ENCODE data around the gene CNTNAP2.

CNTNAP2 gene

GRCh38 chr7:146443102-146443501, 326.5 kb downstream of the CNTNAP2 start:
- no peak for DNase-seq

DNA sequence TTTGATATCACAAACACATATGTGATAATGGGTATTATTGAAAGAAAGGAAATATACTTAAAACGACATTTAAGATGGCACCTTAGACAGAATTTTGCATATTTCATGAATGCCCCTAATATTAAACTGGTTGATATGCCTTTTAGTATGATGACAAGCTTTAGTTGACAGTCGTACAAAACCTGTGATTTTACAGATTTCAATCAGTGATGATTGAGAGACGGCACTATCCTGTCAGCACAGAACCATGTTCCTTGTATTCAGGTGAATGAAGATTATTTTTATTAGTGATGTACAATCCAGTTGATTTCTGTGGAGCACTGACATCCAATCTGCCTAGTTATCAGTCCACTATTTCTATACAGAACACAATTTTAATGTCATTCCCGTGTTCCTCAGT, 333.0 kb downstream of the CNTNAP2 start:
- no peak for DNase-seq

DNA sequence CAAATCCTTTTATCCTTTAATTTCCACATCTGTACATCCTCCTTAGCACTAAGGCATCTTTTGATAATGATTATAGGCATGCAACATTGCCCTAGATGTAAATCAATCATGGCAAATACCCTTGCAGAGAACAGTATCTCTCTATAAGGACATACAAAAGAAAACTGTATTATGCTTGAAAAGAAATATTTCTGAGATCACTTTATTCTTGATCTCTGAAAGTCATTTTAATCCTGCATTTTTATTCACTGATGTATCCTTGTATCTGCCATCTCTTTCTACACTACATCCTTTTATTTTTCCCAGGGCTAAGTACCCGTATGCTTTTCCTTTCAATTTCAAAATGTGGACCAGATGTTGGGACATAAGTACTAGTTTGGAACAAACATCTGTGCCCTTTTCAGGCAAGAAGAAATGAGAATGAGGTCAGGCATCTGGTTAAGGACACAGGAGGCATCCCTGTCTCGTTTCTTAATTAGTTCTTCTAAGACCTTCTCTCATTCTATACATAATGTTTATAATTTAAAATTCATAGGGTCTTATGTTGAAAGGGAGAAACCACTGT, 338.6 kb downstream of the CNTNAP2 start:
- DNase-seq: no peak

GRCh38 chr7:146479040-146479439, 362.4 kb downstream of the CNTNAP2 start:
- DNase-seq: no peak

- no peak for DNase-seq
Observed at GRCh38 chr7:146486519-146486918, 369.9 kb downstream of the CNTNAP2 start.

DNA sequence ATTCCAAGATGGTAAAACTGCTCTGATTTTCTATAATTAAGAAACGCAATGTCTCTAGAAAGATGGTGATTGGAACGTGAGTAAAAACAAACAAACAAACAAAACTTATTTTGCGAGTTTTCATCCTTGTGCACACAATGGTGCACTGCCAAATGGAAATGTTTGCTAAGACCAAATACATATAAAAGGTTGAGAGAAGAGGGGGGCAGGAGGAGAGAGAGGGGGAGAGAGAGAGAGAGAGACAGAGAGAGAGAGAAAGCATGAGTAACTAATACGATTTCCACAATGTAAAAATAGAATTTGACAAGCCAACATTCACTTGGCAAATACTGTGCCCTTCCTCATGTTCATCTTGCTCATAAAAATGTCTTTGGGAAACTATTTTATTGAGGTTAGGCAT, 375.4 kb downstream of the CNTNAP2 start:
- no peak for DNase-seq

DNA sequence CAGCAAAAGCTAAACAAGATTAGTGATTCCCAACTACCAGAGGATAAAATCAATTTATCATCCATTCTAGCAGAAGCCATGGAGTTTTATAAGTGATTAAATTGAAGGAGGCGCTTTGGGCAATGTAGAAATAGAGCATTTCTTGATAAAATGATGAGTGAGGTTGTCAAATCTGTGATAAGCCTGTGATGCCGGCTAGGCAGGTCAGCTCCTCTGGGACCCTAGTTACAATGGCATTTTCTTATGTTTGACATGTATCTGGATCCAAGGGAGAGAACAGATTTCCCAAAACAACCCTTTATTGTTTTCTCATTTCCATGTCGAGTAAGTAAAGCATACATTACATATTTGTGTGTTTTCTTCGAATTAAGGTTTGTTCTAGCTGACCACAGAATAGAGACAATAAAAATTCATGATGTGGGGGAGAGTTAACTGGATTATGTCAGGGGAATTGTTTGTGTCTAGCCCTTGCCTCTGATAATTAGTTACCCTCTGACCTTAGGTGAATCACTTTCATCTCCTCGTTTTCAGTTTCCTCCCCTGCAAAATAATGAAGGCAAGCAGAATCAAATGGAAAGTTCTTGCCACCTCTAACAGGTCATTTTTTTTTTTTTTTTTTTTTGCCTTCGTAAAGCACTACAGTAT, 378.5 kb downstream of the CNTNAP2 start:
- DNase-seq: no peak

DNA sequence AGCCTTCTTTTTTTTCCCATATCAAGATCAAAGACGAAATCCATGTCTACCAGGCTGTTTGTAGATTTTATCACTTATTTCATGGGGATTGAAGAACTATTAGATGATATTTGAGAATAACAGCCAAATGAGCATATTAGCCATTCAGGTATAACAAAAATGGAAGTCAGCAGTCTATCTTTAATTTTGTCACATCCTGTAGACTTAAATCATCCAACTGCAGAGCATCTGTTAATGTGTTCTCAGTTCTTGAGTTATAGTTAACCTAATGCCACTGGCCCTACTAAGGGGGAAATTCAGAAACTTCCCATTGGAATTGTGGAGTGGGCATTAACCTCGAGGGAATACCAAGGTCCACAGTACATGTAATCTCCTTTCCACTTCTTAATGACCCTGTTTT, 380.1 kb downstream of the CNTNAP2 start:
- DNase-seq: no peak

GRCh38 chr7:146499970-146500369, 383.4 kb downstream of the CNTNAP2 start:
- no peak for DNase-seq

DNA sequence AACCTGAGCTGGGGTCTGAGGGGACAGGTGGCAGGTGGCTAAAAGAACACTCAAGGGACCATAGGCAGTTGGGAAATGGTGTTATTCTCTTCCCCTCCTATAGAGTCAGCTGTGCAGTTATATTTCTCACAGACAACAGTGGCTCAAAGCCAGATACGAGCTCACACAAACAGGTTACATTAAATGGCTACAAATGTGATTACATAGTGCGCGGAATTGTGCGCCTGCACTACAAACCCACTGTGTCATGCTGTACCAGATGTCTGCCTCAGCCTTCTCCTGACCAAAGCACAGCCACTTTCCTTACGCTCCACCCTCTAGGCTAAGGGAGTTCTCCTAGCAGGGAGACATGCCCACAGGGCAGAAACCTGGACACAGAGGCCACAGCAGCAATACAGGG, 387.2 kb downstream of the CNTNAP2 start:
- DNase-seq: no peak

DNA sequence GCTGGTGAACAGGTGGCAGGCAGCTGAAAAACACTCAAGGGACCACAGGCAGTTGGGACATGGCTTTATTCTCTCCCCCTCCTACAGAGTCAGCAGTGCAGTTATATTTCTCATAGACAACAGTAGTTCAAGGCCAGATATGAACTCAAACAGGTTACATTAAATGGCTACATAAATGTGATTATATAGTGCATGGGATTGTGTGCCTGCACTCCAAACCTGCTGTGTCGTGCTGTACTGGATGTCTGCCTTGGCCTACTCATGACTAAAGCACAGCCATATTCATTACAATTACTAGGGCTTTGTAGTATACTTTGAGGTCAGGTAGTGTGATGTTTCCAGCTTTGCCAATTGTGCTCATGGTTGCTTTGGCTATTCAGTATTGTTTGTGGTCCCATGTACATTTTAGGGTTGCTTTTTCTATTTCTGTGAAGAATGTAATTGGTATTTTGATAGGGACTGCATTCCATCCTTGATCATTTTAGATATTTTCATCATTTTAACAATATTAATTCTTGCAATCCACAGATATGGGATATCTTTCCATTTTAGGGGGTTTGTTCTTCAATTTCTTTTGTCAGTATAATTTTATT, 393.6 kb downstream of the CNTNAP2 start:
- DNase-seq: no peak

DNA sequence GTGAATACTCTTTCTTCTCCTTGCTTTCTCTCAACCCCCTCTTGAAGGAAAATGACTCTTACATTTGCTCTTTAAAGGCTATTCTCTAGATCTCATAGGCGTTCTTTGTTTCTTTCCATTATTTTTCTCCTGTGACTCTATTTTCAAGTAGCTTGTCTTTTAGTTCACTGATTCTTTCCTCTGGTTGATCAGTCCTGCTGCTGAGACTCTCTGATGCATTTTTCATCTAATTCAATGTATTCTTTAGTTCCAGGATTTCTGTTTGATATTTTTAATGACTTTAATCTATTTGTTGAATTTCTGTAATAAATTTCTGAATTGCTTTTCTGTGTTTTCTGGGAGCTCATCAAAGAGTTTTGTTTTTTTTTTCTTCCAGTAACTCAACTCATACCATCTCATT, 397.7 kb downstream of the CNTNAP2 start:
- DNase-seq: no peak

- DNase-seq: no peak
Observed at GRCh38 chr7:146528581-146528980, 412.0 kb downstream of the CNTNAP2 start.

DNA sequence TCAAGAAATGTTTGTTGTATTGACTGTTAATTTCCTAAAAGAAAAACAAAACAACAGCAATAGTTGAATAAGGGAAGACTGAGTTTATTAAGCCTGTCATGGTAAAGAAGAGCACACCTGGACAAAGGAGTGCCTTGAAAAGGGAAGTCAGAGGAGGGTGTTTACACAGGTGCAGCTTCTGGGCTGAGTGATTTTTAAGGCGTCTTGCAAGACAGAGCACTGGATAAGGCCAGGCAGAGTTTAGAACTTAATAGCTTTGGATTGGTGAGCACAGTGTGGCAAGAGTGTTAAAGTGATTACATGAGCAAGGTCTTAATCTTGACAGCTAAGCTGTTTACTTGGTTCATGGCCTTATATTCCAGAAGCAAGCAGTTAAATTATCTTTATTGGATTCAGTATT, 423.2 kb downstream of the CNTNAP2 start:
- no peak for DNase-seq

DNA sequence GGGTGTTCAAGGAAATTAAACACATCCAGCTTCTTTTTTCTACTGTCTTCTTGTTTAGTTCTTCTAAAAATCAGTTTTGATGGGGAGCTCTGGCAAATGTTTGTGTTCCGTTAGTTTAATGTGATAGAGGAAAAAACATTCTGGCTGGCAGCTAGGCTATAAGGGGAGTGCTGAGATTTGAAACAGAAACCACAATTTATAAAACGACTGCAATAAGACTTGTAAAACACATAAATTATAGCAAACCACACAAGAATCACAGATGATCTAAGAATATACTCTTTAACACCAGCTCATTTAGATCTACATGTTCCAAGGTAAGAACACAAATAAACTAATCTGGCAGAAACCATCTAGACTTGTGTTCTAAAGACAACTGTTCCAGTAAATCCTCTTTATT, 425.5 kb downstream of the CNTNAP2 start:
- DNase-seq: no peak

DNA sequence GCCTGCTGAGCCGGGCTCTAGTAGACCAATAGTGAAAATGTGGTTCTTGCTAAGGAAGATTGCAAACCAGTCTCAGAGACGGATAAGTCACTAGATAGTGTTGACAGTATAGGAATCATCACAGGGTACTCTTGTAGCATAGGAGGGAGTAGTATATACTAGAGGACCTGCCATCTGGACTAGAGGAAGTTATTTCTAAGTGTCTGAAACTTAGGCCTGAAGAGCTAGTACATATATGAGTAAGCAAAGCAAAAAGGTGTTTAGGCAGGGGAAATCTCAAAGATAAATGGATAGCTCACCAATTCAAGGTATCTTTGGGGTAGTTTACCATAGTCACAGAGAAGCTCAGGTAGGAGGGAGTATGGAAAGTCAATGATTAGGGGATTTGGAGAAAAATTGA, 428.1 kb downstream of the CNTNAP2 start:
- no peak for DNase-seq

GRCh38 chr7:146548816-146549215, 432.2 kb downstream of the CNTNAP2 start:
- DNase-seq: no peak

GRCh38 chr7:146554556-146554955, 438.0 kb downstream of the CNTNAP2 start:
- DNase-seq: no peak

DNA sequence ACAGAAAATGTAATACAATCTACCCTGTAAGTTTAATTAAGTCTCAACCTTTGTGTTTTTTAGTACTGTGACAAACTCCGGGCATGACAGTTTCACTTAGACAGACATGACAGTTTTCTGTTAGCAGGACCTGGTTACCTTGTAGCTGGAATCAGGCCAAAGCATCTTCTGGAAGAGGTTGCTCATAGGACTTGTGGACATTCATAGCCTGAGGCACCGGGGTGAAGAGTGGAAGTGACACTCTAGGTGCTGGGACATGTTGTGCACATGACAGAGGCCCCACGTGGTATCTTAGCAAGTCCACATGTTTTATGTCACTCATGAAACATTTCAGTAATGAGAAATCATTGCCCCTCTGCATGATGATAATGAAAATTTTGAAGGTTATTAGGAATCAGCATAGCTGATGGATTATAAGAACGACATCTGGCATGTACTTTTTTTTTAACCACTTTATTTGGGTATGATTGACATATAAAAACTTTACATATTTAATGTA, 441.4 kb downstream of the CNTNAP2 start:
- no peak for DNase-seq

GRCh38 chr7:146565872-146566271, 449.3 kb downstream of the CNTNAP2 start:
- DNase-seq: no peak

DNA sequence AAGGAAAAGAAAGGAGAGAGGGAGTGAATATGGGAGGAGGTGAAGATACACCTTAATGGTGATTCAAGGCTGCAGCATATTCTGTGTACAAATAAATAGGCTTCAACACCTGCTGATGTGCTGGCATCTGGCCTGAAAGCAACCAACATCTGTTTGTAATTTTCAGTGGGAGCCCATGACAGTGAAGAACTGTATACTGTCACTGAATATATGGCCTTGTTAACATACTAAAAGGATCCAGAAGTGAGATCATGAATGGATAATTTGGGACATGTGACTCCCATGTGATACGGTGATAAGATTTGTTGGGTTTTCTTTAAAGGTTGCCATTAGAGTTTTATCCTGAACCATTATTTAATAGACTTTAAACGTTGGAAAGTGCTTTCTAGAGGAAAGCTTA, 459.3 kb downstream of the CNTNAP2 start:
- DNase-seq: no peak

DNA sequence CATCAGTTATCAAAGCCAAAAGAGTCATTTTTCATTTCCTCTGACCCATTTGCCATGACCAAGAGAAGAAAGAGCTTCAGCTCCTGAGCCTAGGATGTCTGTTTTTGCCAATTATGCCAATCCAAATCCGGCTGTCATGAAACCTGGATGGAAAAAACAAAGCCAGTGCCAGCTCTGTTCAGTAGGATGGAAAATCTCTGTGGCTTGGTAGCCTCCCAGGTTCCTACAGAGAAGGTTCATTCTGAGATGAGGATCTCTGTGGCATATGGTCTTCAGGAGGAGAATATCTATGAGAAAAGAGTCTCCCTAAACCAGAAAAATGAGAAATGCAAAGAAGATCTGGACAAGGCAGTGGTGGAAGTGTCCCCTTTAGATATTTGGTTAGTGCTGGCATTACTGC, 475.4 kb downstream of the CNTNAP2 start:
- DNase-seq: no peak

DNA sequence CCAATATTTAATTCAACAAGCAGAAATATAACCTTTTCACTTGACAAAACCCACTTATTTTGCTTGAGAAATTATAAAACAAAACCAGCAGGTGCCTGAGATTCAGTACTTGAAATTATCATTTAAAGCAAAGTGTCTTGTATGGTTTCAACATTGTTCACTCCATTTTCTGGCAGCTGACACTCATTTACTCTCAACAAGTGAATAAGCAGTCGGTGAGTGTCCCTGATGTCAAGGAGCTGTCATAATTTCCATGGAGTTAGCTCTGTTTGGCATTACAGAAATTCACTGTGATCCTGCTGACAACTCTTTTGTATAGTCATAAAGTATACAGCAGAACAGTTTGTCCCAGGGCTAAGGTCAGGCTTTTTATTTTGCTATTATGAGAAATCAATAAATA, 490.0 kb downstream of the CNTNAP2 start:
- DNase-seq: no peak

GRCh38 chr7:146619641-146620040, 503.0 kb downstream of the CNTNAP2 start:
- DNase-seq: no peak

DNA sequence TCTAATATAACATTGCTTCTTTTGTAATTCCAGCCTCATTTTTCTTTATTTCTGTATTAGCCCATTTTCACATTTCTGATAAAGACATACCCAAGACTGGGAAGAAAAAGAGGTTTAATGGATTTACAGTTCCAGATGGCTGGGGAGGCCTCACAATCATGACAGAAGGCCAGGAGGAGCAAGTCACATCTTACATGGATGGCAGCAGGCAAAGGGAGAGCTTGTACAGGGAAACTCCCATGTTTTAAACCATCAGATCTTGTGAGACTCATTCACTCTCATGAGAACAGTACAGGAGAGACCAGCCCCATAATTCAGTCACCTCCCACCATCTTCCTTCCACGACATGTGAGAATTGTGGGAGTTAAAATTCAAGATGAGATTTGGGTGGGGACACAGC, 510.3 kb downstream of the CNTNAP2 start:
- no peak for DNase-seq
